HL-60/S4 (cell line): ENCODE data around the gene PPP1R8.

ENCODE experiments used
- in situ Hi-C: fragments of 300-500 bp; cut with MboI; formaldehyde crosslinking; loops from 2 replicates; pipeline ENCODE4 v1.14.3; 2022; ENCODE audit warnings: low sequenced_read_pairs

Gene PPP1R8

DNA sequence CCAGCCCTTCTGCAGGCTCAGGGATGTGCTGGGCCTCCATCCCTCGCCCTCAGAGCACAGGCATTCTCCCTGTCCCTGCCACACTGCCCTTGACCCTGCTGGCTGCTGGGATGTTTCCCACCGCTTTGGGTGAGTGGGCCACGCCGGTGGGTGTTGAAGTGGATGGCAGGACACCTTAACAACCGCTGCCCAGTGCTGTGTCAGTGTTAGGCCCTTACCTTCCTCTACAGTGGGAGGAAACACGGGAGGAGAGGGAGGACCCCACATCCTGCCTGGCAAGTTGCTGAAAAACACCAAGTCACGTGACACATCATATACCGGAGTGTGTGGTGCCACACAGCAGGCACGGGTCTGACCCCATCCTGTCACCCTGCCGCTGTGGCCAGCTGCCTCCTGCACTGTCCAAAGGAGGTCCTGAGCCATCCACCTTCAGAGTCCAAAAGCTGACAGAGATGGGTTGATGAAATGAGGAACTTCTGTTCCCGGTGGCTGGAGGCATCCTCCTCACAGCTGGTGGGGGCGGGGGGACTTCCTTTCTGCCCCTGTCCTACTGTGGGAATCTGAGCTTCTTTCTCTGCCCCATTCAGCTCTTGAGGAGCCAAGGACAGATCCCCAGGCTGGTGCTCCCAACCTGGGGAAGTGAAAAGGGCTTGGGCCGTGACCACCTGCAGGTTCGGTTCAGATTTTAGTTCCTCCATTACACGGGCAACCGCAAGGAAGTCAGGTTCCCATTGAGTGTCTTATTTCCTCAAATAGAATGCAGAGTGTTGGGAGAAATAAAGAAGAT, 38.5 kb downstream of the PPP1R8 start:
- in situ Hi-C loops = loop anchor here (25.0 kb wide), 1 partner anchor 343 kb away; no protein-coding TSS in a partner anchor

DNA sequence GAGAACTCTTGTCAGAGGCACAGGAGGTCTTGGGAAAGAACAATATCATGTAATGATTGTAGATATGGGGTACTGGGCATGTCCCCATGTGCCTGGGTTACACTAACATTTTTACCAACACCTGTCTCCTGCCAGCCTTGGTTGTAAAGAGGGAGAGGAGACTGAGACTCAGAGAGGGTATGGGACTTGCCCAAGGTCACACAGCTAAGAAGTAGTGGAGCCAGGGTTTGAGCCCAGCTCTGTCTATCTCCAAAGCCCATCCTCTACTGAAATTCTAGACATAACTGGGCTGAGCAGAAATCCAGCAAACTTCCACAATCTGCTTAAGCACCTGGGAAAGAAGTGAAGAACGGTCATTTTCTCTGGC, 39.1 kb downstream of the PPP1R8 start:
- in situ Hi-C loops = loop anchor here (25.0 kb wide), 1 partner anchor 343 kb away; no protein-coding TSS in a partner anchor

- in situ Hi-C loops = loop anchor here (25.0 kb wide), 1 partner anchor 341 kb away; no protein-coding TSS in a partner anchor
Measured at GRCh38 chr1:27871076-27871475, 40.5 kb downstream of the PPP1R8 start.

DNA sequence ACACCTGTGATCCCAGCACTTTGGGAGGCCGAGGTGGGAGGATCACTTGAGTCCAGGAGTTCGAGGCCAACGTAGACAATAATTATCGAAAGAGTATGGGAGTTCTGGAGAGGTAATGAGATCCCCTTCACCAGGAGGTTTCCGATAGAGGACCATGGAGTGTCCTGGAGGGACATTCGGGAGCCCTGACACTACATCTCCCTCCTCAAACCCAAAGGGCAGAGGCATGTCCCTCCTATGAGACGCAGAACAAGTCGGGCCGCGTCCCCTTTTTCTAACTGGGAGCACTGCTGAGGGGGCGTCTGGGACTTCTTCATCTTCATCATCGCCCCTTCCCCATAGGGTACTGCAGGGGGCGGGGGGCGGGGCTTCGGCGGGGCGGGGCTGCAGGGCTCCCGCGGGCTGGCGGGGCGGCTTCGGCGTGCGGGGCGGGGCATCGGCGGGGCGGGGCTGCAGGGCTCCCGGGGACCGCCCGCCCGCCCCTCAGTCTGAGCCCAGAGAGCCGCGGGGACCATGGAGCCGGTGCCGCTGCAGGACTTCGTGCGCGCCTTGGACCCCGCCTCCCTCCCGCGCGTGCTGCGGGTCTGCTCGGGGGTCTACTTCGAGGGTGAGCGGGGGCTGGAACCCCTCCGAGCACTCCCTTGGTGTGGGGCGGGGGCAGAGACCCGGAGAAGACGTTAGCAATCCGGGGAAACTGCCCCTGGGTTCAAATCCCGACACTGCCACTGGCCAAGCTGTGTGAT, 41.6 kb downstream of the PPP1R8 start, which contains the start of gene THEMIS2:
THEMIS2 (plus strand) TSS at position 486 of the 743 bp plus-strand sequence; CDS start at position 514, 28 bp downstream.
- in situ Hi-C loops = loop anchor here (25.0 kb wide), 1 partner anchor 340 kb away; no protein-coding TSS in a partner anchor

DNA sequence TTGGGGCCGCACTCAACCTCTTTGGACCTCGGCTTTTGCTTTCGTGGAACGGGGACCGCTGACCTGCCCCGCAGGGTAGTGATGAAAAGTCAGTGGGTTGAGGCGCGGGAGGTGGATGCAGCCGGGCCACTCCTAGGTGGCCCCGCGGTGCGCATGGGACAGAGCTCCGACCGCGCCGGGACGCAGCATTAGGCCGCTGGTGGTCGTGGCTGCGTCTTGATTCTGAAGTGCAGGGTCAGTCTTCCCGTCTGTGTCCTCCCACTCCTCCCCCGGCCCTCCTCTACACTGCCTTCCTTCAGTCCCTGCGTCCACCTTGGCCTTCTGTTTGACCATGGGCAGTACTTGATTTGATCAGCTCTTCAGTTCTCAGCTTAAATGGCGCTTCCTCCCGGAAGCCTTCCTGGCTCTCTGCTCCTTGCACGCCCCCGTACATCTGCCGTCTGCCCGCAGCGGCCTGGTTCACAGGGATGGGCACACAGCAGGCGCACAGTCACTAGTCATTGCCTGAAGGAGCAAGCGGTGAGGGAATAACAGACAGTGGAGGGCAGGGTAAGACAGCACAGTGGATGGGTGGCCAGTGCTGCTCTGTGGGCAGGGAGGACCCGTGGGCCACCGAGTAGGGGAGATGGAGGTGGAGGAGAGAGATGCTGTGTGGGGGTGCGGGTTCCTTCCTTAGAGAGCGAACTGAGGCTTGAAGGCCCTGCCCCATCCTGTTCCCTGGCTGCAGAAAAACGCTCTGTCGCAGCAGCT, 42.4 kb downstream of the PPP1R8 start:
- in situ Hi-C loops = loop anchor here (25.0 kb wide), 1 partner anchor 339 kb away; no protein-coding TSS in a partner anchor

DNA sequence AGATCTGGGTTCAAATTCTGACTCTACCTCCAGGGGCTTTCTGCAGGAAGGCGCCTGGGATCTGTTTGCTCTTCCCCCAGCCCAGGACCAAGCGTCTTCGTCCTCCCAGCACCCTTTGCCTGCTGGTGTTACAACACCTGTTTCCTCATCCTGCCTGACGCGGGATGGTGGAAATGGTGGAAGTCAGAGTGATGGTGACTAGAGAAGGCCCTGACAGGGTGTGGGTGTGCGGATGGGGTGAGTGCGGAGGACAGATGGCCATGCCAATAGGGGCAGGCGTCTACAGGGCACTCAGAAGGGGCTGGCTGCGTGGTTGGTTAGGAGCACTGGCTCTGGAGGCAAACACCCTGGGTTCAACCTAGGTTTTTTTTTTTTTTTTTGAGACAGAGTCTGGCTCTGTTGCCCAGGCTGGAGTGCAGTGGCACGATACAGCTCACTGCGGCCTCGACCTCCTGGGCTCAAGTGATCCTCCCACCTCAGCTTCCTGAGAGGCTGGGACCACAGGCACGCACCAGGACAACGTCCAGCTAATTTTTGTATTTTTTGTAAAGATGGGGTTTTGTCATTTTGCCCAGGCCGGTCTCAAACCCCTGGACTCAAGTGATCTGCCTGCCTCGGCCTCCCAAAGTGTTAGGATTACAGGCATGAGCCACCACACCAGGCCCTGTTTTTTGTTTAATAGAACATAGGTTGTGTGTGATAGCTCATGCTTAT, 43.2 kb downstream of the PPP1R8 start:
- in situ Hi-C loops = loop anchor here (25.0 kb wide), 1 partner anchor 338 kb away; no protein-coding TSS in a partner anchor

DNA sequence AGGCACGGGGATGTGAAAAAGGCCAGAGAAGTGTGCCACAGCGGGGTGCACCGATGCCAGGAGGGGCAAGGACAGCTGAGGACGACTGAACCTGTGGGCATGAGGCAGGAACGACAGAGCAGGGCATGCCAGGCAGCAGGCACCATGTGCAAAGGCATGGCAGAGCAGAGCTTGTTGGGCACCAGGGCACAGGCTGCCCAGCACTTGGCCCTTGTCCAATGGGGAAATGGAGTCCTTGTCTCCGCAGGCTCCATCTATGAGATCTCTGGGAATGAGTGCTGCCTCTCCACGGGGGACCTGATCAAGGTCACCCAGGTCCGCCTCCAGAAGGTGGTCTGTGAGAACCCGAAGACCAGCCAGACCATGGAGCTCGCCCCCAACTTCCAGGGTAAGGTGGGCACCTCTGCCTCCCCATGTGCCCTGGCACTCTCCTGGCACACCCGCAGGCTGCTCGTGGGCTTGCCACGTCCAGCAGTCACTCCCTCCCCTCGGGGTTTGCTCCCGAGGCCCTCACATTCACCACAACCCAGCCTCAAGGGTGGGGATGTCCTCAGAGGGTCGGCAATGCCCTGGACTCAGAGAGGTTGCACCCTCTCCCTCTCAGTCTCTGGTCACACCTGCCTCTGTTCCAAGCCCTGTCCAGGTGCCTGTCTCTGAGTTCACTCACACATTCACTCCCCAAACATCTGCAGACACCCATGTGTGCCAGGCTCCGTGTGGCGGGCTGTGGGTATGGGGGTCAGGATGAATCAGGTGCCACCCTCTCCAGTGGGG, 45.9 kb downstream of the PPP1R8 start:
- in situ Hi-C loops = no loop called here

DNA sequence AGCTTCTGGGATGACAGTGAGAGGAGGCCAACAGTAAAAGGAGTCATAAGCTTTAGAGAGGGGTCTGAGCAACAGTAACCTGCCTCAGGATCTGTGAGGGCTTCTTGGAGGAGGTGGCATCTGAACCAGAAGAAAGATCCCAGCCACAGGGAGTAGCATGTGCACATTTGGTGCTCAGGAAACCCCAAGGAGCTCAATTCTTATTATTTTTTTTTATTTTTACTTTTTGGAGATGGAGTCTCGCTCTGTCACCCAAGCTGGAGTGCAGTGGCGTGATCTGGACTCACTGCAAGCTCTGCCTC, 46.5 kb downstream of the PPP1R8 start:
- in situ Hi-C loops = no loop called here

GRCh38 chr1:27878039-27878438, 47.5 kb downstream of the PPP1R8 start:
- in situ Hi-C loops = no loop called here

GRCh38 chr1:27878787-27879335, 48.3 kb downstream of the PPP1R8 start:
- in situ Hi-C loops = no loop called here

GRCh38 chr1:27879374-27880082, 48.9 kb downstream of the PPP1R8 start:
- in situ Hi-C loops = no loop called here

GRCh38 chr1:27882543-27882903, 51.9 kb downstream of the PPP1R8 start:
- in situ Hi-C loops = no loop called here

DNA sequence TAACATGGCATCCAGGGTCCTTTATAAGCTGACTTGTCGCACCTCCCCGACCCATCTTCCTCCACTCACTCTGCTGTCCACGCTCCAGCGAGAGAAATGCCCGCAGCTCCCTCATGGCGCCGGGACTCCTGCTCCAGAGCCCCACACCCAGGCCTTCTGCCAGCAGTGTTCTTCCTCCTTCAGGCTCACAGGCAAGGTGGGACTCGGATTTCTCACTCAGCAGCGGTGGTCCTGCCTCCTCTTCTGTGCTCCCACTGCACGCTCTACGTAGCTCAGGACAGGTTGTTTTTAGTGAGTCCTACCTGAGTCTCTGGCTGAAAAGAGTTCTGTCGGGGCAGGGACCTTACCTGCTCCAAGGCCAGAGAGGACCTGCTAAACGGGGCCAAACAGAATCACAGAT, 53.0 kb downstream of the PPP1R8 start:
- in situ Hi-C loops = no loop called here

- in situ Hi-C loops = no loop called here
Measured at GRCh38 chr1:27884006-27884954, 53.7 kb downstream of the PPP1R8 start.

DNA sequence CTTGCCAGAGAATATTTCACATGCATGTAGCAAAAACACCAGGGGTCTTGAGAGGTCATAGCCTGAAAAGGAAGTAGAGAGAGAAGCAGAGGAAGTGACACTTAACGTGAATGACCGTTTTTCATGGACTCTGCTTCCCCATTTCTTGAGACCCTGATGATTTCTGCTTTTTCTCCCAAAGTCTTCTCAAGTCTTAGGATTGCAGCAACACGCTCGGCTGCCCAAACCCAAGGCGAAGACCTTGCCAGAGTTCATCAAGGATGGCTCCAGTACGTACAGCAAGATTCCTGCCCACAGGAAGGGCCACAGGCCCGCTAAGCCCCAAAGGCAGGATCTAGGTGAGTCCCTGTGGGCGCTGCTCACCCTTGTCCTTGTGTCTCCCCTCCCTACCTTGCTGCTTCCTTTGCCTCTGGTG, 54.5 kb downstream of the PPP1R8 start:
- in situ Hi-C loops = no loop called here

GRCh38 chr1:27885621-27886352, 55.2 kb downstream of the PPP1R8 start:
- in situ Hi-C loops = no loop called here

DNA sequence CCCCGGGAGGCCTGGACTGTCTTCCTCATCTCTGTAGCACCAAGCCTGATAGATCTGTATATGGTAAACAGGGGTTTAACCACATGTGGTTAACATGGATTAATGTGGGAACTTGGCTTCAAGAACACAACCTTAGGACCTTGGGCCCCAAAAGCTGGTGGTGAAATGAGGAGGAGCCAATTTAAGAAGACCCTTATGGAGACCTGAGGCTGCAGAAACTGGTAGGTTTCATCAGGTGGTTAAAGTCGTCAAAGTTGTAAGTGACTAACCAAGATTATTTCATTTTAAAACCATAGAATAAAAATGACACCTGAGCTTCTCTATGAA, 55.7 kb downstream of the PPP1R8 start:
- in situ Hi-C loops = no loop called here
